IPS DF 4.7 (cell line): ENCODE data around the gene HEATR3.
"Not testable (repeated sequence)": the region's sequence is repeated elsewhere in the genome, so short reads cannot be mapped to it uniquely, and the experiment has no call there.

ENCODE experiments used
- DNase-seq: peaks from one replicate; pipeline ENCODE4 v3.0.0-alpha.2; 2013; ENCODE audit warnings: low spot score; ENCODE audit errors: extremely low read depth

HEATR3 gene

DNA sequence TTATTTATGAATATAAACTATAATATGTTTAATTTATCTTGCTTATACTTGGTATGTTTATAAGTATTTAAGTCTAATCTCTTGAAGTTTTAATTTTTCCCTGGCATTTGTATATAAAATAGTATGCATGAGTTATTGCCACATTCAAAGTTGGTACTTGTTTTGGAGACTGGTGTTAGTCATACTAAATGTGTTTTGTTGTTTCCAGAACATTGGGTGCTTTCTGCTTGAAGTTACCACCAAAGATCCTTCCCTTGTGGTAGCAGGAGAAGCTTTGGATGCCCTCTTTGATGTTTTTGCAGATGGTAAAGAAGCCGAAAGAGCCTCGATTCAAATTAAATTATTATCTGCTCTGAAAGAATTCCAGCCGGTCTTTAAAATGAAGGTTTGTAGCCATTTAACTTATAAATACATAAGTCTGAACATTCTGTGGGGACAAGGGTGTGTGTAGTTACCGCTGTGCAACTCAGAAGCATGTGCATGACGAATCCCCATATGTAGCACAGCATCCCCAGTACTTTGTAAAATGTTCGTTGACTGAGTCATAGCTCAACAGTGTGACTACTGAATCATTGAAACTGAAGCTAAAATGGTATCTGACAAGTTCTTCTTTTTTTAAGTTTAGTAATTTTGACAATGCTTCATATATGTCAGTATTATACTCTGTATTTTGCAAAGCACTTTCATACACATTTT, 36.4 kb downstream of the HEATR3 start:
- no peak for DNase-seq

DNA sequence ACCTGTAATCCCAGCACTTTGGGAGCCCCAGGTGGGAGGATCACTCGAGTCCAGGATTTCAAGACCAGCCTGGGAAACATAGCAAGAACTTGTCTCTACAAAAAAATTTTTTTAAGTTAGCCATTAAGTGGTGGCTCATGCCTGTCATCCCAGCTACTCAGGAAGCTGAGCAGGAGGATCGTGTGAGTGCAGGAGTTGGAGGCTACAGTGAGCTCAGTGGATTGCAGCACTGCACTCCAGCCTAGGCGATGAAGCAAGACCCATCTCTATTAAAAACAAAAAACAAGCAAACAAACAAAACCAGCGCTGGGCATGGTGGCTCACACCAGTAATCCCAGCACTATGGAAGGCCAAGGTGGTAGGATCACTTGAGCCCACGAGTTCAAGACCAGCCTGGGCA, 38.0 kb downstream of the HEATR3 start:
- no peak for DNase-seq

DNA sequence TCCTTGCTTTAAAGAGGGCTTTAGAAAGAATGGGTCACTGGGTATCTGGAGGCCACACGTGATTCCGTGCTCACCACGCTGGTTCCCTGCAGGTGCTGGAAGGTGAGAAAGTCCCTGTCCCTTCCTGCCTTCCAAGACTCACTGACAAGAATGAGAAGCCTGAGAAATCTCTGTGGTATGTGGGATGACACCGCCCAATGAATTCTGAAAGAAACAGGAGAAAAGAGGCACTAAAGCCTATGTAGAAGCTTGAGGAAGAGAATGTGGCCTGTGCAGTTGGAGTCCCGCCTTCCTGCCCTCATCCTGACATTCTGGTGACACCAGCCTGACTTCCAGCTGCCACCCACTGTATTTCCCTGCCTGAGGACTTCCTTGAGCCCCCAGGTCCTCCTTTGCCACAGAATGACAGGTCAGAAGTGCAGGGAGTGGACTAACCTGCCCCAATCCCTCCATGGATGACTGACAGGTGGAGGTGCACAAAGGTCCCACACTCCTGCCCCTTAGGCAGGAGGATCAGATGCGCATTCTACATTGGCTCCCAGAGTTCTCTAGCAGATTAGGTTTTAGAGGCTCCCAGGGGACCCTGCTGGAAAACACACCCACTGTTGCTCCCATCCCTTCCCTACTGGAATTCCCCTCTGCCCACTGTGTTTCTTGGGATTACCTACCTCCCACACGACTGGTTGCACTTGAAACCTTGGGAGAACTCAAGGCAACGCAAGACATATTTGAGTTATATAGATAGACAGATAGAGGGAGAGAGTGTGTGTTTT, 48.8 kb downstream of the HEATR3 start:
- no peak for DNase-seq

DNA sequence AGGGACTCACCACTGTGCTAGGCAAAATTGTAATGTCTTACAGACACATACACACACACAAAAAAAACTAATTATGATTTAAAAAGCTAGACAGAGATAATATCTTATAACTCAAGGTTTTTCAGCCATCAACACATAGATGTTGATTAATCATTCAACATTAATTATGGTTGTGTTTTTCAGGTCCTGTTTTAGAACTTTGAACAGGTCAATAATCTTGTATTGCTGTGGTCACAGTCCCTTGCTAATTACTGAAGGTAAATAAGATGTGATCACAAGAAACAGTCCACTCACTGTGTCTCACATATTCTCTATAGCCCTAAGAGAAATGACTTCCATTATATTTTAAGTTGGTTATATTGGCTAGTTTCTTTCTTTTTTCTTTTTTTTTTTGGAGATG, 54.9 kb downstream of the HEATR3 start:
- no peak for DNase-seq

DNA sequence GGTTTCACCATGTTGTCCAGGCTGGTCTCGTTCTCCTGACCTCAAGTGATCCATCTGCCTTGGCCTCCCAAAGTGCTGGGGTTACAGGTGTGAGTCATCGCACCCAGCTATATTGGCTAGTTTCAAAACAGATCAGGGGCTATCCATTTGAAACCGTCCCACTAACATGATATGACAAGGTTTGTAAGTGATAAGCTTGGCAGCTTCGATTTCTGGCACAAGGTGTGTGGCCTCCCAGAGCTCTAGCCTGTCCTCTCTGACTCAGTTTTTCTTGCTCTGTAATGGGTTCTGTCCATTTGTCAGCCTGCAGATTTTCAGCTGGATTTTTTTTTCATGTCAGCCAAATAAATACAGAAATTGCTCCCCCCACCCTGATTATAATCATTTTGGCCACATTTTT, 55.5 kb downstream of the HEATR3 start:
- no peak for DNase-seq

DNA sequence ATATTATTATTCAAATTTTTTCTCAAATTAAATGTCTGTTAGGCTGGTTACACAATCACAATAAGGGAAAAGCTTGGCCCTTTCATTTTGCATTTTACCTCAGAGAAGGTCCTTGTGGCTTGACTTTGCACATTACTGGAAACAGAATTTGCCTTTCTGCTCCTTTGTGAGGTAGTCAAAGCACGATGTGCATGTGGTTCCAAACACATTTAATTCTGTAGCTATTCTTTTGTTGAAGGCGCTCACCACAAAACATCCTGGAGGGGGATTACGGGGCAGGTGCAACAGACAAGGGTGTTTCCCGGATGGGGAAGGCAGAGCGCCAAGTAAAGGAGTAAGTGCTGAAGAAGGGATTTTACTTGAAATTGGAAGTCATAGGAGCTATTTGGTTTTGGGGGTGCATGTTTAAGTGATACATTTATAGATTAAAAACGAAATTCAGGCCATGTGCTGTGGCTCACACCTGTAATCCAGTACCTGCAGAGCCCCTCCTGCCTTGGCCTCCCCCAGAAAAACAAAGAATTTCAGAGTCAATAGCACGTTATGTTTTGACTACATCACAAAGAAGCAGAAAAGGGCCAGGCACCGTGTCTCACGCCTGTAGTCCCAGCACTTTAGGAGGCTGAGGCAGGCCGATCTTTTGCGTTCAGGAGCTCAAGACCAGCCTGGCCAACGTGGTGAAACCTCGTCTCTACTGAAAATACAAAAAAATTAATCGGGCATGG, 56.1 kb downstream of the HEATR3 start:
- DNase-seq, result no peak

DNA sequence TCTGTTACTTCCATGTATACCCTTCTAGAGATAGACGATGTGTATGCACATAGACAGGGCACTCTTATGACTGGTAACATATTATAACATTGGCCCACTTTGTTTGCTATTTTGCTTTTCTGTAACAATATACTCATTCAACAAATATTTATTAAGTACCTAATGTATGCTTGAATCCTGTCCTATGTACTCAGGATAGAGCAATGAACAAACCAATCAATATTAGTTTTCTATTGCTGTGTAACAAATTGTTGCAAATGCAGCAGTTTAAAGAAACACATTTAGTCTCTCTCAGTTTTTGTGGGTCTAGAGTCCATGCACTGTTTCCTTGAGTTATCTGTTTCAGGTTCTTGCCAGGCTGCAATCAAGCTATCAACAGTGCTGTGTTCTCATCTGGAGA, 57.6 kb downstream of the HEATR3 start:
- DNase-seq, result no peak

DNA sequence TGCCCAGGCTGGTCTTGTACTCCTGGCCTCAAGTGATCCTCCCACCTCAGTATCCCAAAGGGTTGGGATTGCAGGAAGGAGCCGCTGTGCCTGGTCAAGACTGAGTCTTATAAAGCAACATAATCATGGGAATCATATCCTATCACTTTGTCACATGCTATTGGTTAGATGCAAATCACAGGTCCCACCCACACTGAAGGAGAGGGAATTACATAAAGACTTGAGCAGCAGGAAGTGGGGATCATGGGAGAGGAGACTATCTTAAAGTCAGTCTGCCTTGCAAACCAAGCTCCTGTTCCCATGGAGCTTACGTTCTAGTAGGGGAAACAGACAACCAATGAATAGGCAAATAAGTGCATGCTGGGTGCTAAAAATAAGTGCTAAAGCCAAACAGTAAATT, 59.0 kb downstream of the HEATR3 start:
- DNase-seq, result no peak

DNA sequence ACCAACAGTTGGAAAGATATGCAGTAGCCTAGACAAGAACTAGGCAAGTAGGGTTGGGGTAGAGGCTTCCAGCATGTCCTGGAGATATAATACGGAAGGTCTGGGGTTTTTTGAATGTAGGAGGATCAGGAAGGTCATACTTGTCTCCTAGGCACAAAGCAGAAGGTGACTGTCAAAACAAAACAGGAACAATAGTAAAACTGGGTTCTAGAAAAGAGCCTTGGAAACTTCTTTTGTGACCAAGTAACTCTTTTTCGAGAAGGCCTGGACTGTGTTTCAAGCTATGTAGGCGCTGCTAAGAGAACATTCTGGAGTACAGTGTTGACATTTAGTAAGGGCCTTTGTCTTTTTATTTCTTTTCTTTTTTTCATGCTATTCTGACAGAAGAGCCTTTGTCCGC, 60.4 kb downstream of the HEATR3 start:
- no peak for DNase-seq

DNA sequence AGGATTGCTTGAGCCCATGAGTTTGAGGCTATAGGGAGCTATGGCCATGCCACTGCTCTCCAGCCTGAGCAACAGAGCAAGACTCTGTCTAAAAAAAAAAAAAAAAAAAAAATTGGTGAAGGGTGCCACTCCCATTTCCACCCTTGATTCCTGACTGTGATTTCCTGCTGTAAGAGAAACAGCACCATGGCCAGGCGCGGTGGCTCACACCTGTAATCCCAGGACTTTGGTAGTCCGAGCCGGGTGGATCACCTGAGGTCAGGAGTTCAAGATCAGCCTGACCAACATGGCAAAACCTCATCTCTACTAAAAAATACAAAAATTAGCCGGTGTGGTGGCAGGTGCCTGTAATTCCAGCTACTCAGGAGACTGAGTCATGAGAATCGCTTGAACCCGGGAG, 66.8 kb downstream of the HEATR3 start:
- not testable (repeated sequence) for DNase-seq

DNA sequence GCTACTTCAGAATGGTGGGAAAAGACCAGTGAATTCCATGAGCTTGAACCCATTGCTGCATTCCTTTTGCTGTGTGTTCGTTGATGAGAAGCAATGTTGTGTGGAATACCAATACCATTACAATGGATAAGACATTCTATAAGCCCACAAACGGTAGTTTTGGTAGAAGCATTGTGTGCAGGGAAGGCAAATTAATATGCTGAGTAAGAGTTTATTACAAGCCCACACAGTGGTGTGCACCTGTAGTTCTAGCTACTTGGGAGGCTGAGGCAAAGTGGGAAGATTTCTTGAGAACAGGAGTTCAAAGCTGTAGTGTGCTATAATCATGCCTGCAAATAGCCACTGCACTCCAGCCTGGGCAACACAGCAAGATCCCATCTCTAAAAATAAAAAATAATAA, 67.4 kb downstream of the HEATR3 start:
- DNase-seq, result no peak

DNA sequence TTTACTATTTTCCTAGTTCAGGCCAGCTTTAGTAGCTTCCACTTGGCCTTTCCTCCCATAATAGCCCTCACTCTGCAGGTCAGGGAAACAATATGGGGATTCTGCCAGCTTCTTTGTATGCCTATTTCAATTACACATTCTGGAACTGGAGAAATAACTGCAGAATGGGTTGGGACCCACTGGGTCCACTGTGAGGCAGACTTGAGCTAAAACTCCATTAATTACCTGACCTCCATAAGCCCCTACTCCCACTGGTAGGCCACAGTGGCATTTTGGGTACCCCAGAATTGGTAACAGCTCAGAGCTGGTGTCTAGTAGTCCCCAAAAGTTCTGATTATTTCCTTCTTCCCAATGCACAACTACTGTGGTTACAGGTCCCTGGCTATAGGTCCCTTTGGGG, 70.6 kb downstream of the HEATR3 start:
- no peak for DNase-seq

DNA sequence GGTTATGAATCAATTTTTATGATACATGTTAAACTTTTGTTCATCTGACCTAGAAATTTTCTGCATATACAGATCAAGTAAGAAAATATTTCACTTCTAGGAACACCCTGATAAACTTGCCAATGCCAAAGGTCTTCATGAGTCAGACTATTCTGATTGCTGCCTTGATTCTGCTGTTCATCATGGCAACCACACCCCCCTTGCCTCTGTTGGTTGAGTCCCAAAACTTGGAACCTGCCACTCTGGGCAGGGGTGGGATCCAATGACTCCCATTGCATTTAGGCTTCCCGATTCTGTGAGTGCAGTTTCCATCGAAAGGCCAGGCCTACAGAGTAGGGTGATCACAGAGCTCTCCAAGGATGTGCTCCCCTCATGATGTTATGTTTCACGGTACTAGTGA, 71.5 kb downstream of the HEATR3 start:
- DNase-seq, result no peak

DNA sequence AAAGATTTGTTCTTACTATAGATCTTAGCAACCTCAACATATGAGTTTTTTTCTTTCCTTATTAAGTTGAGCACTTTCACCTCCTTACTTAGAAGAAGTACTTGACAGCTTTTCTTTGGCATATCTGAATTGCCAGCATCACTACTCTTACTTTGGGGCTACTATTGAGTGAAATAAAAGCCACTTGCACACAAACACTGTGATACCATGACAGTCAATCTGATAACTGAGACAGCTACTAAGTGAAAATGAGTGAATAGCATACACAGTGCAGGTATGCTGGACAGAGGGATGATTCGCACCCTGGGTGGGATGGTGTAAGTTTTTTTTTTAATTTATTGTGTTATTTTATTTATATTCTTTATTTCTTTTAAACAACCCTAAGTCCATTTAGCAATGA, 73.8 kb downstream of the HEATR3 start:
- DNase-seq, result no peak

DNA sequence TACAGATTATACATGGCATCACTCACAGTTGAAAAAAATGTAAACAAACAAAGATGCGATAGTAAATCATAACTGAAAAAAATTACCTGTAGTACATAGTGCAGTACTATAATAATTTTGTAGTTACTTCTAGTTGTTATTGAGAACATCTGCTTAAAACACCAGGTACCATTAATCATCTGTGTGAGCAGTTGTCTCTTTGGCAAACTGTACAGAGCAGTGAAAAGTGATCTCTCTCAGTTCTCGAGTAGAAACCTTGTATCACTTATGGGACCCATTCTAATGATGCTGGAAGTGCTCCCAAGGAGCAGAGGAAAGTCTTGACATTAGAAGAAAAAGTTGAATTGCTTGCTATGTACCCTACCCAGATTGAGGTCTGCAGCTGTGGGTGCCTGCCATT, 78.4 kb downstream of the HEATR3 start:
- no peak for DNase-seq

DNA sequence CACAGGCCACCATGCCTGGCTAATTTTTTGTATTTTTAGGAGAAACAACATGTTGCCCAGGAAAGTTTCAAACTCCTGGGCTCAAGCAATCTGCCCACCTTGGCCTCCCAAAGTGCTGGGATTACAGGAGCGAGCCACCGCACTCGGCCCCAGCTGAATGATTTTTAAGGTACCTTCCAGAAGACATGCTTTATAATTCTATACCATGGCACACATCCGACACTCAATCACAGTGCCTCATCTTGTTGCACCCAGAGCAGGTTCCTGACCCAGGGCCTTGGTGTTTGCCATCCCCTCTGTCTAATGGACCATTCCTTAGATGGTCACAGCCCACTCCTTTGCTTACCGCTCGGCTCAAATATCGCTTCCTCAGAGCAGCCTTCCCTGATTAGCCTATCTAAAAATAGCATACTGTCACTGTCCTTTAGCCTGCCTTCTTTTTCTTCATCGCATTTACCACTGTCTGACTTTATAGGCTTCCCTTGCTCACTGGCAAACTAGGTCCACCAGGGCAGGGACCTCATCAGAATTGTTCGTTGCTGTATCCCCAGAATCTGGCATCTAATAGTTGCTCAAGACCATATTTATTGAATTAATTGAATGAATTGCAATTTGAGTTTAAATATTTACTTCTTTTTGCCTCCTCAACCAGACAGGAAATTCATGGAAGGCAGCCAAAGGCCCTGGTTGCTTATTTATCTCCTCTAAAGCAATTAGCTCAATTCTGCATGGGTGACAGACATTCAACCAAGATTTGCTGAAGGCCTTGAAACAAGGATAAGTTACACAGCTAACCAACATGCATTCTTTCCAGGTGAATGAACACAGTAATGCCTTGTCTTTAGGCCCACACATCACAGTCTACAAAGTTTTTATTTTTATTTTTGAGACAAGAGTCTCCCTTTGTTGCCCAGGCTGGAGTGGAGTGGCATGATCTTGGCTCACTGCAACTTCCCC, 81.0 kb downstream of the HEATR3 start:
- DNase-seq, result no peak

DNA sequence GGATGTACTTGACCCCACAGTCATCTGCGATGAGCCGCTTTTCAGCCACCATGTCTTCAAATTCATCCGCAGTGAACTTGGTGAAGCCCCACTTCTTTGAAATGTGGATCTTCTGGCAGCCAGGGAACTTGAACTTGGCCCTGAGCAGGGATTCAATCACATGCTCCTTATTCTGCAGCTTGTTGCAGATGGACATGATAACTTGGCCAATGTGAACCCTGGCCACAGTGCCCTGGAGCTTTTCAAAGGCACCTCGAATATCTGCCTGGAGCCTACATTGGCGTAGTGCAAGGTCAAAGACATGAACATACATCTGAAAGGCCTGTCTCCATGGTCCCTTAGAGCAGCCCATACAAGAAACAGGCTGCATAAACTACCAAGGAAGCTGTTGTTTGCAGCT, 85.6 kb downstream of the HEATR3 start:
- no peak for DNase-seq

DNA sequence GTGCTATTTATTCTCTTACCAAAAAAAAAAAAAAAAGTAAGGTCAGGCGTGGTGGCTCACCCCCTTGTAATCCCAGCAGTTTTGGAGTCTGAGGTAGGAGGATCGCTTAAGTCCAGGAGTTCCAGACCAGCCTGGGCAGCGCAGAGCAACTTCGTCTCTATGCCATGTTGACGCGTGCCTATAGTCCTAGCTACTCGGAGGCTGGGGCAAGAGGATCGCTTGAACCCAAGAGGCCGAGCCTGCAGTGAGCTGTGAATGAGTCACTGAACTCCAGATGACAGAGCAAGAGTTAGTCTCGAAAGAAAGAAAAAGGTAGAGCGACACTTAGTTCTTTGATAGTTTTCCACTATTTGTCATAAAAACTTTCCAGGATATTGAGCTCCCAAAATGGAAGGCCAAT, 86.0 kb downstream of the HEATR3 start:
- DNase-seq, result no peak

DNA sequence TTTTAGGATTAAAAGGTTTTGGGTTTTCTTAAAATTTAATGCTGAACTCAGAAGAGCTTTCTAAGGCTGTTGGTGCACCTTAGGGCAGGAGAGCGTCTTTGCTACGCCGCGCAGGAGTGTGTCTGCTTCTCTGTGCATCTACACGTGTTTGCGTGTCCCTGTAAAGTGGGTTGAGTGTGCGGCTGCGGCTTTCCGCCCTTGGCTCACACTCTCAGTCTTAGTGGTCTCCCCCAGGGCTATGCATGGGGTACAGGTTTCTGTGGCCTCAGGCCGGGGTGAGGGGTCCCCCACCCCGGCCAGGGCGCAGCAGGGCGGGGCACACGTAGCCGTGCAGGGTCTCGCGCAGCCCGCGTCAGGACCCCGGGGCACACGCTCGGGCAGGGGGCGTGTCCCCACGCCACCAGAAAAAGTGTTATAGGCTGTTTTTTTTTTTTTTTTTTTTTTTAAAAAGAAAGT, 86.6 kb downstream of the HEATR3 start:
- DNase-seq, result no peak

DNA sequence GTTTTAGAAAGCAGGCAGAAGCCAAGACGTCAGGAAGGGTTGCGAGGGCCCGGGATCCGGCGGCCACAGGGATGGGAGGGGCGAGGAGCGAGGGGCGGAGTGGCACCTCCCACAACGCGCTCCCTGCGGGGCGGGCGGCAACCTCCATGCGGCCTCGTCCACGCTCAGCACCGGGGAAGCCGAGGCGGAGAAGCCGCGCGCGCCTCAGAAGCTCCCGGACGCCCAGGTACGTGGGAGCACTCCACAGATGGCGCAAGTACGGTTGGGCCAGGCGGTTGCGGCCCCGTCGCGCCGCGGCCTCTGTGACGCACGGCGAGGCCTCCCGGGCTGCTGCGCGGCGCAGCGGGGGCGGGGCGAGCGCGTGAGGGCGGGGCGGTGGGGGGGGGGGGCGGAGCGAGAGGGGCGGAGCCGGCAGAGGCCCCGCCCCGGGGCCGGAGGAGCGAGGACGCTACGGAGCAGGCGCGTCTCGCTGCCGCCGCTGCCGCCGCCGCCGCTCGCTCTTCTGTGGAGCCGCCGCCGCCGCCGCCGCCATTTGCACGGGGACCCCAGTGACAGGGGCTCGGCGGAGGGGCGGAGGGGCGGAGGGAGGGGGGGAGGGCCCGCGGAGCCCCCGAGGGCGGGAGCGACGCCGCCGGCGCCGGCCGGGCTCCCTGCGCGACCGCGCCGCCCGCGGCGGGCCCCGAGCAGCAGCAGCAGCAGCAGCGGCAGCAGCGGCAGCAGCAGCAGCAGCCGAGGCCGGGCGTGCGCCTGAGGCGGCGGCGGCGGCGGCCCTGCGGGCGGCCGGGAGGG, 87.2 kb downstream of the HEATR3 start, which contains the start of gene TENT4B:
TENT4B (plus strand) TSS at position 500 of the 789 bp plus-strand sequence. CDS start 316 bp downstream, outside the sequence.
- DNase-seq, result no peak
